Ishikawa (cell line): ENCODE measurements around the gene ZNF268.

Source experiments
- CEBPB ChIP-seq: IDR thresholded peaks from 2 replicates; pipeline ENCODE4 v1.6.1; 2012
- CREB1 ChIP-seq: IDR thresholded peaks from 2 replicates; pipeline ENCODE4 v1.6.1; 2012; ENCODE audit warnings: low read depth
- EGR1 ChIP-seq: IDR thresholded peaks from 2 replicates; pipeline ENCODE4 v1.6.1; 2012
- EP300 ChIP-seq: IDR thresholded peaks from 2 replicates; pipeline ENCODE4 v1.6.1; 2012; ENCODE audit warnings: borderline replicate concordance
- FOXM1 ChIP-seq: IDR thresholded peaks from 2 replicates; pipeline ENCODE4 v1.6.1; 2012; ENCODE audit warnings: low read depth, borderline replicate concordance
- NFIC ChIP-seq: IDR thresholded peaks from 2 replicates; pipeline ENCODE4 v1.6.1; 2012
- RAD21 ChIP-seq: IDR thresholded peaks from 2 replicates; pipeline ENCODE4 v1.6.1; 2012; ENCODE audit warnings: low read depth
- TAF1 ChIP-seq: IDR thresholded peaks from 2 replicates; pipeline ENCODE4 v1.6.1; 2012; ENCODE audit warnings: low read depth, mild to moderate bottlenecking
- TCF12 ChIP-seq: IDR thresholded peaks from 2 replicates; pipeline ENCODE4 v1.6.1; 2012; ENCODE audit warnings: low read depth
- TEAD4 ChIP-seq: IDR thresholded peaks from 2 replicates; pipeline ENCODE4 v1.6.1; 2012
- YY1 ChIP-seq: IDR thresholded peaks from 2 replicates; pipeline ENCODE4 v1.6.1; 2012; ENCODE audit warnings: low read depth
- ZBTB7A ChIP-seq: IDR thresholded peaks from 2 replicates; pipeline ENCODE4 v1.6.1; 2012; ENCODE audit warnings: low read depth
- TF ChIP-seq, protein P1 (sequence below): IDR thresholded peaks from 2 replicates; pipeline ENCODE4 v1.6.1; 2012
- TF ChIP-seq, protein P2 (sequence below): IDR thresholded peaks from 2 replicates; pipeline ENCODE4 v1.6.1; 2012; ENCODE audit warnings: low read depth, mild to moderate bottlenecking
- TF ChIP-seq, protein P3 (sequence below): IDR thresholded peaks from 2 replicates; pipeline ENCODE4 v1.6.1; 2012

The ZNF268 gene

DNA sequence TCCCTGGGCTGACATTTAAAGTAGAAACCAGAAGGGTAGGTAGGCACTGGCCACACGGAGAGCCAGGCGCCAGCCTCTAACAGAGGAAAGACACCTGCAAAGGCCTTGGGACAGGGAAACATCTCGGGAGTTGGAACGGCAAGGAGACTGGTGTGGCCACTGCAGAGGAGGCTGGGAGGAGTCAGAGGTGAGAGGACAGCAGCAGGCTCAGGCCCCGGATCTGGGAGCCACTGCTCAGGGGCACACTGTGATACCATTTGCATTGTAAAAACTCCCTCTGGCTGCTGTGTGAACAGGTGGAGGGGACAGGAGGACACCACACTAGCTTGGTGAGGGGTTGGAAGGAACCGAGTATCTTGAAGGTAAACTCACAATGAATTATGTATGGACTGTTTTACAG, 51.7 kb downstream of the ZNF268 start:
- TF ChIP-seq TCF12 (no peak), CEBPB (no peak), YY1 (no peak), CREB1 (no peak), TEAD4 (no peak), FOXM1 (no peak), NFIC (no peak), TAF1 (no peak), RAD21 (no peak)
- TF ChIP-seq, protein P1, sequence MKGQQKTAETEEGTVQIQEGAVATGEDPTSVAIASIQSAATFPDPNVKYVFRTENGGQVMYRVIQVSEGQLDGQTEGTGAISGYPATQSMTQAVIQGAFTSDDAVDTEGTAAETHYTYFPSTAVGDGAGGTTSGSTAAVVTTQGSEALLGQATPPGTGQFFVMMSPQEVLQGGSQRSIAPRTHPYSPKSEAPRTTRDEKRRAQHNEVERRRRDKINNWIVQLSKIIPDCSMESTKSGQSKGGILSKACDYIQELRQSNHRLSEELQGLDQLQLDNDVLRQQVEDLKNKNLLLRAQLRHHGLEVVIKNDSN = no peak
- TF ChIP-seq, protein P2, sequence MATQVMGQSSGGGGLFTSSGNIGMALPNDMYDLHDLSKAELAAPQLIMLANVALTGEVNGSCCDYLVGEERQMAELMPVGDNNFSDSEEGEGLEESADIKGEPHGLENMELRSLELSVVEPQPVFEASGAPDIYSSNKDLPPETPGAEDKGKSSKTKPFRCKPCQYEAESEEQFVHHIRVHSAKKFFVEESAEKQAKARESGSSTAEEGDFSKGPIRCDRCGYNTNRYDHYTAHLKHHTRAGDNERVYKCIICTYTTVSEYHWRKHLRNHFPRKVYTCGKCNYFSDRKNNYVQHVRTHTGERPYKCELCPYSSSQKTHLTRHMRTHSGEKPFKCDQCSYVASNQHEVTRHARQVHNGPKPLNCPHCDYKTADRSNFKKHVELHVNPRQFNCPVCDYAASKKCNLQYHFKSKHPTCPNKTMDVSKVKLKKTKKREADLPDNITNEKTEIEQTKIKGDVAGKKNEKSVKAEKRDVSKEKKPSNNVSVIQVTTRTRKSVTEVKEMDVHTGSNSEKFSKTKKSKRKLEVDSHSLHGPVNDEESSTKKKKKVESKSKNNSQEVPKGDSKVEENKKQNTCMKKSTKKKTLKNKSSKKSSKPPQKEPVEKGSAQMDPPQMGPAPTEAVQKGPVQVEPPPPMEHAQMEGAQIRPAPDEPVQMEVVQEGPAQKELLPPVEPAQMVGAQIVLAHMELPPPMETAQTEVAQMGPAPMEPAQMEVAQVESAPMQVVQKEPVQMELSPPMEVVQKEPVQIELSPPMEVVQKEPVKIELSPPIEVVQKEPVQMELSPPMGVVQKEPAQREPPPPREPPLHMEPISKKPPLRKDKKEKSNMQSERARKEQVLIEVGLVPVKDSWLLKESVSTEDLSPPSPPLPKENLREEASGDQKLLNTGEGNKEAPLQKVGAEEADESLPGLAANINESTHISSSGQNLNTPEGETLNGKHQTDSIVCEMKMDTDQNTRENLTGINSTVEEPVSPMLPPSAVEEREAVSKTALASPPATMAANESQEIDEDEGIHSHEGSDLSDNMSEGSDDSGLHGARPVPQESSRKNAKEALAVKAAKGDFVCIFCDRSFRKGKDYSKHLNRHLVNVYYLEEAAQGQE = no peak

DNA sequence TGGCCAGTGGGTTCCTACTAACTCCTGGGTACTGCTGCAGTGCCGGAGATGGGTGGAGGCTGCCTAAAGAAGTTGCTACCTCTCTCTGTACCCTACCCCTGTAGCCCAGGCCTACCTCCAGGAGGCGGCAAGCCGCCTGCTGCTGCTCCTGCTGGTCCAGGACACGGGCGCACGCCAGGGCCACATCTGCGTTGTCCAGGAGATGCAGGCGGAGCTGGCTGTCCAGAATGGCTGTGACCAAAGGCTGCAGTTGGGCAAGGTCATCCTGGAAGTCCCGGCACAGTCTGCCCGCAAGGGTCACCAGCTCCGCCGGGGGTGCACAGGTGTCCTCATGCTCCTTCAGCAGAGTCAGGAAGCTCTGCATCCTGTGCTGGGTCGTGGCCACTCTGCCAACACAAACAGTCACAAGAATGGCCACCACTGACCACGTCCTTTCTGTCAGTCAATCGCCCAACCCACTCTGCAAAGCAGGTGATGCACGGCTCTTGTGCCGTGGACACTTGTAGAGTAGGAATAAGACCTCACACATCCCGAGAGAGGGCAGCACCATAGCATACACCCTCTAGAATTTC, 52.8 kb downstream of the ZNF268 start:
- no peak for TF ChIP-seq TCF12
- TF ChIP-seq RAD21 = no peak
- TF ChIP-seq, protein P1 = no peak
- TF ChIP-seq, protein P2 = no peak
- TF ChIP-seq ZBTB7A = no peak
- no peak for TF ChIP-seq EGR1
- TF ChIP-seq TAF1 = no peak
- no peak for TF ChIP-seq TEAD4
- TF ChIP-seq CREB1 = no peak
- no peak for TF ChIP-seq FOXM1

DNA sequence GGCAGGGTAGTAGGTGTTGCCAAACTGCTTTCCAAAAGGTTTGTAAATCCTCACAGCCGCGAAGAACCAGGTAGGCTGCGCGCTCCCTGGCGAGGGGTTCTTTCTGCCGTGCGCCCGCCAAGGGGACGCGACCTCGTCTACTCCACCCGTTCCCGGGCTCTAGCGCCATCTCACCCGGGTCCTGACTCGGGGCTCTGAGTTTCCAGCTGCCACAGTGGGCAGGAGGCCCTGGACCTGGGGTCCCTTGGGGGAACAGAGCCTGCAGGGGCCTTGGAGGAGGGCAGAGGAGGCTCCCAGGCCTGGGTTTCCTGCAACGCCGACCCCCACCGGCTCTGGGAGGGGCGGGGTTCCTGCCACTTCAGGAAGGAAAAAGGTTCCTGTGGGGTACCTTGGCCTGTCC, 53.7 kb downstream of the ZNF268 start:
- TF ChIP-seq EGR1 (no peak), YY1 (no peak)

DNA sequence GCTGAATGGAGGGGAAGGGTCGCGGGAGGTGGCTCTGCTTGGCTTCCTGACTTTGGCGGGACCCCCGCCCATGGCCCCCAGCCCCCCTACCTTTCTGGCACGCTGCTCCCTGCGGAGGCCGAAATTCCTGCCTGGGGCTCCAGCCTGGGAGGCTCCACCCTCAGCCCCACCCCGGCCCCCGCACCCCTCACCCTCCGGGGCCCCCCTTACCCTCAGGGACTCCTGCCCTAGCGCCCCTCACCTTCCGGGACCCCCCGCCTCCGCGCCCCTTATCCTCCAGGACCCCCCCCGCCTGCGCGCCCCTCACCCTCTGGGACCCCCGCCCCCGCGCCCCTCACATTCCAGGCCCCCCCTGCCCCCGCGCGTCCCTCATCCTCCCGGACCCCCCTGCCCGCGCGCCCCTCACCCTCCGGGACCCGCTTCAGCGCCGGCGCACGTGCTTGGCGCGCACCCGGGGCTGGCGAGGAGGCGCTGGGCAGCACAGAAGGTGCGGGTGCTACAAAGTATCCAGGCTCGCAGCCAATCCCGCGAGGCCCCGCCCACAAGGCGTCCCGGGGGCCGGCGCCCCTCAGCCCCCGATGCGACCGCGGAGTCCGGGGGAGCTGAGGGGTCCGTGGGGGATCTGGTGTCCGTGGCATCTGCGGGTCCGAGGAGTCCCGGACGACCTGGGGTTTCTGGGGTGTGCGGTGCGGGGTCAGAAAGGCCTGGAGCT, 54.3 kb downstream of the ZNF268 start, which contains the start of gene ANHX:
Gene ANHX (minus strand): TSS at position 477 of the 712 bp plus-strand sequence. CDS start 1,521 bp downstream, outside the sequence.
- TF ChIP-seq, protein P2 = no peak
- TF ChIP-seq, protein P3, sequence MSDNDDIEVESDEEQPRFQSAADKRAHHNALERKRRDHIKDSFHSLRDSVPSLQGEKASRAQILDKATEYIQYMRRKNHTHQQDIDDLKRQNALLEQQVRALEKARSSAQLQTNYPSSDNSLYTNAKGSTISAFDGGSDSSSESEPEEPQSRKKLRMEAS = no peak
- TF ChIP-seq CEBPB = no peak
- no peak for TF ChIP-seq CREB1
- TF ChIP-seq YY1 = no peak
- TF ChIP-seq EP300 = no peak
- TF ChIP-seq, protein P1 = no peak
- TF ChIP-seq ZBTB7A = no peak
- TF ChIP-seq EGR1 = no peak
- TF ChIP-seq TEAD4 = no peak
- no peak for TF ChIP-seq RAD21
- no peak for TF ChIP-seq TAF1
- no peak for TF ChIP-seq TCF12
- TF ChIP-seq FOXM1 = no peak
- TF ChIP-seq NFIC = no peak
